Mesenchymal stem cell (in vitro differentiated cells and primary cell): ENCODE measurements around the gene OSBPL3.

Experiments used
- DNase-seq: peaks from one replicate; pipeline ENCODE4 v3.0.0-alpha.2; 2013
- H2AFZ ChIP-seq: one replicate; pipeline ENCODE4 v1.6.1; 2013; ENCODE audit warnings: low read depth, mild to moderate bottlenecking, control low read depth, inconsistent platforms, low read length, moderate library complexity
- H2AK5ac ChIP-seq: 2 replicates; pipeline ENCODE4 v1.6.1; 2013; ENCODE audit warnings: low read length, moderate library complexity, mild to moderate bottlenecking, inconsistent platforms; ENCODE audit not compliant: severe bottlenecking
- H2BK120ac ChIP-seq: one replicate; pipeline ENCODE4 v1.6.1; 2013; ENCODE audit warnings: low read depth, mild to moderate bottlenecking, inconsistent platforms, low read length, moderate library complexity
- H2BK12ac ChIP-seq, 2 experiments: one replicate each; pipeline ENCODE4 v1.6.1; 2013; ENCODE audit warnings: inconsistent platforms in 2 of 2, low read length in 2 of 2, mild to moderate bottlenecking in 2 of 2, moderate library complexity in 2 of 2, control low read depth in 1 of 2
- H2BK15ac ChIP-seq: one replicate; pipeline ENCODE4 v1.6.1; 2013; ENCODE audit warnings: mild to moderate bottlenecking, low read depth, inconsistent platforms; ENCODE audit not compliant: poor library complexity, severe bottlenecking
- H2BK5ac ChIP-seq: 2 replicates; pipeline ENCODE4 v1.6.1; 2013; ENCODE audit warnings: low read depth, mild to moderate bottlenecking, low read length, control low read depth, inconsistent platforms; ENCODE audit not compliant: poor library complexity, severe bottlenecking
- H3K14ac ChIP-seq, 2 experiments: one replicate each; pipeline ENCODE4 v1.6.1; 2013; ENCODE audit warnings: inconsistent platforms in 2 of 2, low read length in 2 of 2, control low read depth in 1 of 2, mild to moderate bottlenecking in 1 of 2, moderate library complexity in 1 of 2
- H3K18ac ChIP-seq, 2 experiments: one replicate each; pipeline ENCODE4 v1.6.1; 2013; ENCODE audit warnings: inconsistent platforms in 2 of 2, low read length in 2 of 2, control low read depth in 1 of 2, low read depth in 1 of 2, mild to moderate bottlenecking in 1 of 2
- H3K23ac ChIP-seq, 2 experiments: one replicate each; pipeline ENCODE4 v1.6.1; 2013; ENCODE audit warnings: inconsistent platforms in 2 of 2, low read length in 2 of 2, mild to moderate bottlenecking in 2 of 2, moderate library complexity in 2 of 2, control low read depth in 1 of 2
- H3K27ac ChIP-seq: 2 replicates; pipeline ENCODE4 v1.5.1; 2013; ENCODE audit warnings: mild to moderate bottlenecking, moderate library complexity, low read length, control low read depth, inconsistent platforms; ENCODE audit not compliant: poor library complexity, severe bottlenecking
- H3K27me3 ChIP-seq, 2 experiments: 2 replicates each; pipeline versions ENCODE4 v1.6.1 to v1.7.0; 2013; ENCODE audit warnings: low read length in 2 of 2, mild to moderate bottlenecking in 2 of 2, moderate library complexity in 2 of 2, control low read depth in 1 of 2, inconsistent platforms in 1 of 2; ENCODE audit not compliant: control insufficient read depth in 1 of 2, insufficient read depth in 1 of 2
- H3K36me3 ChIP-seq, 2 experiments: 2 replicates each; pipeline versions ENCODE4 v1.6.1 to v1.7.0; 2013; ENCODE audit warnings: low read length in 2 of 2, control low read depth in 1 of 2, inconsistent platforms in 1 of 2, low read depth in 1 of 2, mild to moderate bottlenecking in 1 of 2; ENCODE audit not compliant: insufficient read depth in 2 of 2, control insufficient read depth in 1 of 2
- H3K4ac ChIP-seq, 2 experiments: one replicate each; pipeline ENCODE4 v1.6.1; 2013; ENCODE audit warnings: inconsistent platforms in 2 of 2, low read length in 2 of 2, mild to moderate bottlenecking in 2 of 2, moderate library complexity in 2 of 2, control low read depth in 1 of 2, low read depth in 1 of 2
- H3K4me1 ChIP-seq: 2 replicates; pipeline ENCODE4 v1.6.1; 2013; ENCODE audit warnings: low read depth, low read length, control low read depth; ENCODE audit not compliant: control insufficient read depth, insufficient read depth
- H3K4me2 ChIP-seq: 2 replicates; pipeline ENCODE4 v1.6.1; 2013; ENCODE audit warnings: low read length, mild to moderate bottlenecking, inconsistent platforms; ENCODE audit not compliant: poor library complexity, severe bottlenecking
- H3K4me3 ChIP-seq, 2 experiments: 2 replicates each; pipeline versions ENCODE4 v1.5.1 to v1.7.0; 2013; ENCODE audit warnings: low read length in 2 of 2, mild to moderate bottlenecking in 2 of 2, control low read depth in 1 of 2, low read depth in 1 of 2; ENCODE audit not compliant: insufficient read depth in 1 of 2
- H3K79me1 ChIP-seq: replicated peaks from 2 replicates; pipeline ENCODE4 v1.6.1; 2013; ENCODE audit warnings: mild to moderate bottlenecking, control low read depth, low read length, inconsistent platforms; ENCODE audit not compliant: poor library complexity, severe bottlenecking
- H3K9ac ChIP-seq: 2 replicates; pipeline ENCODE4 v1.7.0; 2013; ENCODE audit warnings: mild to moderate bottlenecking, low read length, moderate library complexity
- H3K9me3 ChIP-seq: 2 replicates; pipeline ENCODE4 v1.7.0; 2013; ENCODE audit warnings: mild to moderate bottlenecking, low read length; ENCODE audit not compliant: control insufficient read depth
- H4K8ac ChIP-seq: one replicate; pipeline ENCODE4 v1.6.1; 2013; ENCODE audit warnings: inconsistent platforms, mild to moderate bottlenecking, low read length, moderate library complexity
- H4K91ac ChIP-seq: one replicate; pipeline ENCODE4 v1.6.1; 2013; ENCODE audit warnings: mild to moderate bottlenecking, low read length, inconsistent platforms
- WGBS: methylation state at CpG from one replicate; pipeline ENCODE4 v1.1.7; 2013; ENCODE audit warnings: mixed read lengths; 5-methylcytosine and 5-hydroxymethylcytosine counted together

OSBPL3 gene

GRCh38 chr7:24830440-24831050 lies 149.4 kb downstream of the OSBPL3 start:
- no peaks in the 10 kb centered on the region for H3K9me3 ChIP-seq
- H3K14ac ChIP-seq, result no peak overlapping the region
- no peak overlapping the region for H3K4me3 ChIP-seq
- DNase-seq, result no peak
- no peak overlapping the region for H3K4ac ChIP-seq
- H3K27ac ChIP-seq, result no peak overlapping the region
- H2BK120ac ChIP-seq, result no peak overlapping the region
- H3K79me1 ChIP-seq, result peaks cover 6% of the 10 kb centered on the region
- H3K27me3 ChIP-seq, result no peaks in the 10 kb centered on the region
- H3K4me1 ChIP-seq, result peaks cover 11% of the 10 kb centered on the region
- no peak overlapping the region for H2BK15ac ChIP-seq
- peaks cover 19 to 69% of the 10 kb centered on the region in 2 experiments for H3K36me3 ChIP-seq
- no peak overlapping the region for H4K8ac ChIP-seq
- no peak overlapping the region for H3K23ac ChIP-seq
- H2BK5ac ChIP-seq, result no peak overlapping the region
- H2AK5ac ChIP-seq, result no peak overlapping the region
- no peak overlapping the region for H3K9ac ChIP-seq
- H4K91ac ChIP-seq, result no peak overlapping the region
- no peak overlapping the region for H3K4me2 ChIP-seq
- 94% methylated on average over 7 of the region's 9 CpGs for WGBS
- no peak overlapping the region for H2BK12ac ChIP-seq
- no peak overlapping the region for H2AFZ ChIP-seq
- no peak overlapping the region for H3K18ac ChIP-seq

DNA sequence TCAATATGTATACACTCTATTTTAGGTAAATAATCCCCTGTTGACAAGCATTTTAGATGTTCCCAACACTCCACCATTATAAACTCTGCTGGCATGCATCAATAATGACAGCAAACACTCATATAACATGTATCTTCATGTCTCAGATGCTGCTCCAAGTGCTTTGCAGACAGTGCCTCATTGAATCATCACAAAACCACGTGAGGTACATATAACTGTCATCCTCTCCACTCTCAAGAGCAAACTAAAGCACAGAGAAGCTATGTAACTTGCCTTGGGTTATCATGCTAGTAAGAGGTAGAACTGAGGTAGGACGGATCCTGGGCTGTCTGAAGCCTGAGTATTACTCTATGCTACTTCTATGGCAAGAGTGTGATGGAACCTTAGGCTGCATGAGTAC lies 150.2 kb downstream of the OSBPL3 start:
- peak; percentile 45 for DNase-seq
- Histone ChIP-seq H2AK5ac (no peak overlapping the region), H3K4me2 (no peak overlapping the region), H2BK120ac (no peak overlapping the region), H2BK15ac (no peak overlapping the region), H3K79me1 (peaks cover 9% of the 10 kb centered on the region), H4K8ac (no peak overlapping the region), H3K14ac (peak overlapping the region in 1 of 2 experiments; percentile 4), H3K27me3 (no peaks in the 10 kb centered on the region), H3K36me3 (peaks cover 19 to 62% of the 10 kb centered on the region in 2 experiments), H3K27ac (no peak overlapping the region), H2BK12ac (no peak overlapping the region), H3K4ac (no peak overlapping the region), H3K9me3 (no peaks in the 10 kb centered on the region), H2BK5ac (no peak overlapping the region), H3K18ac (no peak overlapping the region), H4K91ac (no peak overlapping the region), H3K9ac (no peak overlapping the region), H3K23ac (no peak overlapping the region), H3K4me3 (no peak overlapping the region), H2AFZ (no peak overlapping the region), H3K4me1 (peaks cover 11% of the 10 kb centered on the region)
- WGBS, result 100% methylated on average over 1 of the region's 2 CpGs

- Histone ChIP-seq H3K9ac (peak overlapping the region; percentile 30), H3K9me3 (no peaks in the 10 kb centered on the region), H3K4ac (no peak overlapping the region), H4K8ac (no peak overlapping the region), H3K27ac (no peak overlapping the region), H3K4me2 (no peak overlapping the region), H2AFZ (no peak overlapping the region), H2AK5ac (no peak overlapping the region), H3K36me3 (peaks cover 13 to 60% of the 10 kb centered on the region in 2 experiments), H2BK5ac (no peak overlapping the region), H3K27me3 (no peaks in the 10 kb centered on the region), H3K18ac (no peak overlapping the region), H3K79me1 (peaks cover 6% of the 10 kb centered on the region), H3K4me1 (peaks cover 11% of the 10 kb centered on the region), H3K23ac (no peak overlapping the region), H4K91ac (no peak overlapping the region), H2BK15ac (no peak overlapping the region), H2BK12ac (peak overlapping the region in 1 of 2 experiments; percentile 43), H3K14ac (no peak overlapping the region), H2BK120ac (no peak overlapping the region), H3K4me3 (no peak overlapping the region)
- peak; percentile 29 for DNase-seq
- no CpG with 5 or more reads among the region's 1 CpG for WGBS
Measured at GRCh38 chr7:24828891-24829661, 150.9 kb downstream of the OSBPL3 start.

DNA sequence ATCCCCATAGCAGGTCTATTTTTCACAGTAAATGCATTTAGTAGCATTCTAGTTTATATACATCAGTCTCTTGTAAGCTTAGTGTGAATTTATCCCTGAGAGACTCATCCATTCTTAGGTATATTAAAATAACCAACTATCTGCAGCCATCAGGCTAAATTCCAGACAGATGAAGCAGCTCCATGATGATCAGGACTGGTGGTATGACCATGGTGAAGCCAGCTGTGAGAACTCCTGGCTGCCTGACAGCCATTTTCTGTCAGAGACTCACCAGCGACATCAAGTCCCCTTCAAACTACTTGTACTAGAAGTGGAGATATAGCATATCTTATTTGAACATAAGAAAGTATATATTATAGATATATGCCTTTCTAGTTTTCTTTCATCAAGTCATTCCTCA lies 152.4 kb downstream of the OSBPL3 start:
- peaks cover 9 to 61% of the 10 kb centered on the region in 2 experiments for H3K36me3 ChIP-seq
- no peak overlapping the region for H2BK120ac ChIP-seq
- H2AK5ac ChIP-seq, result no peak overlapping the region

More for the DNA sequence above, 152.4 kb downstream of the OSBPL3 start:
- Histone ChIP-seq H3K18ac (no peak overlapping the region), H2AFZ (no peak overlapping the region), H3K27ac (no peak overlapping the region), H3K23ac (no peak overlapping the region), H3K4me2 (no peak overlapping the region), H3K9ac (no peak overlapping the region), H3K9me3 (no peaks in the 10 kb centered on the region), H2BK12ac (no peak overlapping the region), H3K4ac (no peak overlapping the region), H3K14ac (no peak overlapping the region), H3K4me3 (no peak overlapping the region), H4K91ac (no peak overlapping the region), H2BK5ac (no peak overlapping the region), H4K8ac (no peak overlapping the region), H3K27me3 (no peaks in the 10 kb centered on the region), H3K79me1 (peaks cover 6% of the 10 kb centered on the region), H2BK15ac (no peak overlapping the region), H3K4me1 (peaks cover 11% of the 10 kb centered on the region)
- no CpG with 5 or more reads among the region's 1 CpG for WGBS
- DNase-seq, result peak; percentile 48
